ENCODE results near the gene SCUBE1.

The SCUBE1 gene

DNA sequence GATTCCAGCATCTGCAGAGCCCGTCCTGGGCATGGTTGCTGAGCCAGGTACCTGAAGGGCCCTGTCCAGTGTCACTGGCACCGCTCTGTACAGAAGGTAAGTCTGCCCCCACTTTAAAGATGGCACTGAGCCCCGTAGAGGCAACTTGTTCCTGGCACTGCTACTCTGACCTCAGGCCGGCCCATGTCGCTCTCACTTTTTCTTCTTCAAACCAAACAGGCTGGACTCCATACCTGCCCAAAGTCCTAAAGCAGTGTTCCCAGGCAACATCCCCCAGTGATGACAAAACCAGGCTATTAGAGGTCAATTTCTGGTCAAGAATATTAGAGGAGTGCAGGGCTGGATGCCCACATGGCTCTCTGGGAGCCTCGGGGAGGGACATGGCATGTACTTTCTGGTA is 109.6 kb downstream of the SCUBE1 start:
- no peak for DNase-seq

DNA sequence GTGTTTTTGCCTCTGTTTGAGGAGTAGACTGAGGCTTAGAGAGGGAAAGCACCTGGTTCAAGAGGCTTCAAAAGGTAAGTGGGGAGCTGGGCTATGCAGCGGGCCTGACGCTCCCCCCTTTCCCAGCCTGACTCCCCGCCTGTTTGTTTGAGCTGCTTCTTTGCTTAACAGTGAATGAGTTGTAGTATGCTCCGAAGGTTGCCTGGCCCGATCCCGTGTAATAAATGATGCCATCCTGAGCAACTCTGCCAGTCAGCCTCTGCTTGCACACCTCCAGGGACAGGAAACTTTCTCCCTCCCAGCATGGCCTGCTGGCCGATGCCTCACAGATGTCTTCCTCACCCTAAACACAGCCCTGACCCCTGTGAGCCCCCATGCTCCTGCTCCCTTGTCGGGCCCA is 110.7 kb downstream of the SCUBE1 start:
- DNase-seq: no peak

- DNase-seq: no peak
Observed at GRCh38 chr22:43231724-43232034, 111.5 kb downstream of the SCUBE1 start.

DNA sequence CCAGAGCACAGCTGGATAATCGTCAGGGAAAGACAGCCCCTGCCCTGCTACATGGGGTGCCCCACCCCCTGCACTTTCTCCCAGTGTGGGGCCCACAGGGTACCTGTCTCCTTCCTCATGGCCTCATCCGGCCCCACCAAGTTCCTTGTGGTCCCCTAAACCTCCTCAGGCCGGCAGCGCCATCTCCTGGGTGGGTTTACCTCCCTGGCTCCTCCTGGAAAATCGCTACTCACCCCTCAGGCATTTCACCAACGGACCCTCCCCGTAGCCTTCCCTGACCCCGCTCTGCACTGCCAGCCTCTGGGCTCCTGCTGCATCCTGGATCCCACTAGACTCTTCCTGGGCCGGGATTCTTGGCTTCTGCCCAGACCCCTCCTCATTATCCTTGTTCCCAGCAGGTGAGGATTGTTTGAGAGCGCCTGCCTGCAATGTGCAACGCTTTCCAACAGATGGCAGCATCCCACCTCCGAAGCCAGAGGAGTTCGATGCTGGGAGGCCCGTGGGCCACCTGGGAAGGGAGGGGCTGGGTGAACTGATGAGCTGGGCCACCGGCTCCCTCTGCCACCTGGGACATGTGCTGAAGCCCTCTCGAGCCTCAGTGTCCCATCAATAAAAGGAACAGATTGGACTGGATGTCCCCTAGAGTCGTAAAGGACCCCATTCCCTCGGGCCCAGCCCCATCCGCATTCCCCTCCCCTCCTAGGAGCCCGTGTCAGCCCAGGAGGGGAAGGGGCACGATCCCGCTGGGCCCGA is 112.0 kb downstream of the SCUBE1 start:
- DNase-seq: no peak

DNA sequence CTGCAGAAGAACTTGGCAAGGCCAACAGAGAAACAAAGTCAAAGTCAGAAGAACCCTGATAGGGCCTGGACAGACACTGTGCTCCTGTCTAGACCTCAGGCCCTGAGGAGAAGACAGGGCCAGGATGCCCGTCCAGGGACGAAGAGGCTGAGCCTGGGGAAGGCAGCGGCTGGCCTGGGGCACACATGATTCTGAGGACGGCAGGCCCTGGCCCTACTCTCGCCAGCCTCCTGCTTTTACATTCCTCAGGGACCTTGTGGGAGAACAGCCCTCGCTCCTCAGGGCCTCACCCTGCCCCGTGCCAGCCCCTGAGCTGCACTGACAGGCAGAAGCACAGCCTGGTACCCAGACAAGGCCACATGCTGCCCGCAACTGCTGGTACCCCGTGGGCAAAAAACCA is 112.6 kb downstream of the SCUBE1 start:
- DNase-seq: no peak

- no peak for DNase-seq
Observed at GRCh38 chr22:43228863-43229262, 114.3 kb downstream of the SCUBE1 start.

- no peak for DNase-seq
Observed at GRCh38 chr22:43228330-43228729, 114.8 kb downstream of the SCUBE1 start.

DNA sequence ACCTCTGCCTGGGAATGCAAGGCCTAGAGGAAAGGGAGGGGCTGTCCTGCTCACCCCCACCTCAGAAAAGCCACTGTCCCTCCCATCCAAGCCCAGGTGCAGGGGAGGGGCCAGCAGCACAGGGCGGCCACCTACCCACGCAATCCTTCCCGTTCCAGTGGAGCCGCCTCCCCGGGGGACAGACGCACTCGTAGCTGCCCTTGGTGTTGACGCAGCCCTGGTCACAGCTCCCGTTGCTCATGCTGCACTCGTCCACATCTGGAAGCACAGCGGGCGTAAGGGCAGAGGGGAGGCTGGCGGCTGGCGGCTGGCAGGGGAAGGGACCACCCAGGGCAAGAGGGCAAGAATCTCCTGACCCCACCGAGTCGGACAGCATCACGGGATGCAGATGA is 115.9 kb downstream of the SCUBE1 start:
- DNase-seq: no peak

DNA sequence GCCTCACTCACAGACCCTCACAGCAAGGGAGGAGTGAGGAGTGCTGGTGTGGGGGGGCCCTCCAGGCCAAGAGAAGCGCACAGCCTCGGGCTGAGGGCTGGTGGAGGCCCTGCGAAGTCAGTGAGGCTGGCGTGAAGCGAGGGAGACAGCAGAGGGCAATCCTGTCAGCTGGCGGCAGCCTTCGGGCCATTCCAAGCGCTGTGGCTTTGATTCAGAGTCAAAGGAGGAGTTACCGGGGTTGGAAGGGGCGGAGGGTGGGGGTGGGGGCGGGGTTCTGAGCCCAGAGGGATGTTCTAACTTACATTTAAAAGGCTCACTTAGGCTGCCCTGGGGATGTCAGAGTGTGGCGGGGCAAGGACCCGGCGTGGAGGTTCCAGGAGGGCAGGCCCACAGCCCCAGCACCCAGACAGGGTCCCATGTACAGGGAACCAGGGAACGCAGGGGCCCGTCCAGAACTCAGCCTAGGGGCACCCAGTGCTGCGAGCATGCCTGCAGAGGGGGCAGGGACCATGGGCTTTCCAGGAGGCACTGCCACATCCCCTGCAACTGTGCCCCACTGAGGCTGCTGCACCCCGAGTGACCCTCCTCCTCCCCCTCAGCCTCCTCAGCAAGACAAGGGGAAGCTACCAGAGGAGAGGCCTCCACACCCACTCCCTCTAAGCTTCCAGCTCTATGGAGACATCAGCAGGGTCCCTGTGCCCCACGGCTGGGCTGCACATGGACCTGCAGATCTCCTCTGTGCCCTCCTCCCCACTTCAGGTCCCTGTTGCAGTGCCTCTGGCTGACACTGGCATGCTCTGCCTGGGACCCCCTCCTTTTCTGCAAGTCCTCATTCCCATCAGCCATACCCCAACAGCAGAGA is 116.6 kb downstream of the SCUBE1 start:
- DNase-seq: no peak

GRCh38 chr22:43225609-43226008 is 117.6 kb downstream of the SCUBE1 start:
- no peak for DNase-seq

- no peak for DNase-seq
Observed at GRCh38 chr22:43222987-43223386, 120.2 kb downstream of the SCUBE1 start.

- DNase-seq: no peak
Observed at GRCh38 chr22:43222262-43222661, 120.9 kb downstream of the SCUBE1 start.

DNA sequence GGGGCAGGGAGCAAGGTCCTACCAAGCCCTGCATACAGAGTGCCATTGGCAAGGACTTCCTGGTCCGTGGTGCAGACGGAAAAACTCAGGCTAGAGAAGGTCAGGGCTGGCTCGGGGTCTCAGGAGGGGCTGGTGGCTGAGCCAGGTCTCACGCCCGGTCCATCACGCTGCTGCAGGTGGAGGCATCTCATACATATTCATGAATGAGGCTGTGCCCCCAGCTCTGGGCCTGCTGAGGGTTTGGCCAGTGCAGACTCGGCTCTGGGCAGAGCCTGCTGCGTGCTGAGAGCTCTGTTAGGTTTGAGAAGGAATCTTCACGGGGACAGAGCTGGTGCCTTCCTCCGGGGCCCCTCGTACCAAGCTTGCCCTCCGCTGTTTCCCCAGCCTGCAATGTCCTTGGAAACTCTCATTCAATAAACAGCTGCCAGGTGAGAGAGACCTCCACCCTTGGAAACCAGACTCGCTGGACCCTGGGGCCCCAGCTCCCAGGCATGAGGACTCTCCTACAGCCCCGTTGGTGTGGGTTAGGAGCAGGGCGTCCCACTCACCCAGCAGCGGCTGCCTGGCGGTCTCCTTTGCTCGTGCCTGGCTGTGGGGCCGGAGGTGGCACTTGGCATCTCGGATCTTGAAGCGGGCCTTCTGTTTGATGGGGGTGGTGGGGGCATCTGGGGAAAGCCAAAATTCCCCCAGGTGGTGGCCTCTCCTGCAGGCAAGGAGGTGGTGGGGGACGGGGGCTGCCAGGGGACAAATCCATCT is 122.4 kb downstream of the SCUBE1 start:
- DNase-seq: no peak

- DNase-seq: no peak
Observed at GRCh38 chr22:43218786-43219185, 124.4 kb downstream of the SCUBE1 start.

DNA sequence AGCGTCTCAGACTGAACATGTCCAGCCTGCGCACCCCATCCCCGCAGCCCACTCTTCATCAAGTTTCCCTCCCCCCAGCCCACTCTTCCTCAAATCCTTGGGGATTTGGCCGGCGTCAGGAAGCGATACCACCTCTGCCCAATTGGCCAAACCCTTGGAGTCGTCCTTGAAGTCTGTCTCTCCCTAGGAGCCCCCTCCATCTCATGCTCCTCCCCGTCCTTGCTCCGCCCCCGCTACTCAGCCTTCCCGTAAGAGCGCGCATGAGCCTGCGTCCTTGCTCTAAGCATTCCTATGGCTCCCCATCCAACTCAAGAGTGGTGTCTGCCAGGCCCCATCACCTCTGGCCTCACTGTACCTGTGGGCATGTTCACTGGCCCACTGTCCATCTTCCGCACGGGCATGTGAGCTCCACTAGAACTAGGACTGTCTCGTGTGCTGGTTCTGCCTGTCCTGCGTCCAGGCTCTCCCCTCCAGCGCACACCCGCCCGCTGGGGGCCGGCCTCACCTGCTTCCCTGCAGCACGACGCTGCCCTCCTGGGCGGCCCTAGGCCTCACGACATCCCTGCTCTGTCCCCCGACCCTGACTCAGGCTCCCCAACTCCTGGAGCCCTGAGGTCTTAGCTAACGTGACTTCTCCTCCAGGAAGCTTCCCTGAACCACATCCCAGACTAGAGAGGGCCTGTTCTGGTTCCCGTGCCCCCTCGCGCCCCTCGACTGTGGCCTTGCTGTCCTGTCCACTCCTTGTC is 125.7 kb downstream of the SCUBE1 start:
- no peak for DNase-seq

GRCh38 chr22:43216738-43217137 is 126.4 kb downstream of the SCUBE1 start:
- DNase-seq: no peak

- no peak for DNase-seq
Observed at GRCh38 chr22:43213962-43214361, 129.2 kb downstream of the SCUBE1 start.

DNA sequence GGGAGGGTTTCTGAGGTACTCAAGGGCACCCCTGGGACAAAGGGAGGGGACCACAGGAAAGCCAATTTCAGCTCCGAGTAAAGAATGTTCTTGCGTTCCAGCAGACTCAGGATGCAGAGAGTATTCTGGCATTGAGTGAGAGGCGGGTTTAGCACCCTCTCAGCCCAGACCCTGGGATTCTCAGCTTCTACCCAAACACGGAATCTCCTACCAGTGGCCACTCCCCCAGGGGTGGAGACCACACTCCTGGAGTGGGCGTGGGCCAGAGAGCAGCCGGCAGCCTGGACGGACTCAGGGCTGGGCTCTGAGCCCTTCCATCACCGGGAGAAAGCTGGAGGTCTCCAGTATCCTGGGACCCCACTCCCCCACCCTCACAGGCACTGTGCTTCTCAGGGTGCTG is 130.1 kb downstream of the SCUBE1 start:
- no peak for DNase-seq

GRCh38 chr22:43212434-43212952 is 130.7 kb downstream of the SCUBE1 start:
- DNase-seq: no peak

GRCh38 chr22:43211941-43212433 is 131.2 kb downstream of the SCUBE1 start:
- DNase-seq: no peak

DNA sequence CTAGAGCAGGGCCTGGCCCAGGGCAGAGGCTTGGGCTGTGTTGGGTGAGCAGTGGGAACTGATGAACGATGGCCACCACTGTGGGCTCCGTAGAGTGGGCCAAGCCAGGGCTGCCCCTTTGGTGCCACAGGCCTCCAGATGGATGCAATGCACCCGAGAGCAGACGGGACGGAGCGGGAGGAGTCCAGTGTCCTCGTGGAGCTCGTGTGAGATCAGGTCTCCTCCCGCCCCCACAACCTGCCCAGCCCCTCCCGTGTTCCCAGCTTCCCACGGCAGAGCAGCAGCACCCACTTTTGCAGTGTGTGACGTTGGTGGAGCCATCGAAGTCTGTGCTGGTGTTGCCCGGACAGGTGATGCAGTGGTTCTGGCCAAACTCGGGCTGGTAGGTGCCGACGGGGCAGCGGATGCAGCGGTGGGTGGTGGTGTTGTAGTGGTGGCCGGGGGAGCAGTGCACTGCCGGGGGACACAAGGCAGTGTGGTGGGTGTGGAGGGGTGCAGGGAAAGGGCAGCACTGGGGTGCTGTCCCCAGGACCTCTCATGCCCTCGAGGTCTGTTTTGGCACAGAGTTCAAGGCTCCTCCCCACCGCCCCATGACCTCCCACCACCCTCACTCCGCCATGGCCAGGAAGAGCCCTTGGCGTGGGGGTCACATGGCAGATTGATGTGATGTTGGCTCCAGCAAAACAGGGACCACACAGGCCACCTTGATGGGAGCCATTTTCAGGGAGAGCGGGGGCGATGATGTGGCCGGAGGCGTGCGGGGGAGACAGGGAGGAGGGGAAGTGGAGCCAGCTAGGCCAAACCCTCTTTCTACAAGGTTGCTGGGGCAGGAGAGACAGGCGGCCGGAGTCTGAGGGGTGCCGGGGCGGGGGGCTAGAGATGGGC is 132.3 kb downstream of the SCUBE1 start:
- no peak for DNase-seq

DNA sequence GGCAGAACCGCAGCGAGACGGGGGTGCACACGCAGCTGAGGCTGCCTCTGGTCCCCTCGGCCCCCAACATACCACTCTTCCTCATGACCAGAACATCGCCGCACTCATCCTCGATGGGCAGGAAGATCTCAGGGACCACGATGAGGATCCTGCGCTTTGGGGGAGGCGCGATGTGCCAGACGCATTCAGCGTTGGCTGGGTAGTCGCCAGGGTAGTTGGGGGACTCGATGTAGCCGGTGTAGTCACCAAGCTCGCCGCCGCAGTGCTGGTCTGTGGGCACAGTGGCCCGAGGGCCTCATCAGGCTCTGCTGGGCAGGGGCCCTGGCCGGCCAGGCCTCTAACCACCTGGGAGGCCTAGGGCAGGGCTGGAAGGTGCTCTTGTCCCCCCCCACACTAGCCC is 133.2 kb downstream of the SCUBE1 start:
- DNase-seq: no peak
